Ramos (cell line): ENCODE measurements around the gene CROCC2.

ENCODE experiments used
- in situ Hi-C: fragments of 300-500 bp; cut with MboI; formaldehyde crosslinking; loops from one replicate; pipeline ENCODE4 v1.14.3; 2022; ENCODE audit warnings: low sequenced_read_pairs; ENCODE audit not compliant: unreplicated experiment

Gene CROCC2

DNA sequence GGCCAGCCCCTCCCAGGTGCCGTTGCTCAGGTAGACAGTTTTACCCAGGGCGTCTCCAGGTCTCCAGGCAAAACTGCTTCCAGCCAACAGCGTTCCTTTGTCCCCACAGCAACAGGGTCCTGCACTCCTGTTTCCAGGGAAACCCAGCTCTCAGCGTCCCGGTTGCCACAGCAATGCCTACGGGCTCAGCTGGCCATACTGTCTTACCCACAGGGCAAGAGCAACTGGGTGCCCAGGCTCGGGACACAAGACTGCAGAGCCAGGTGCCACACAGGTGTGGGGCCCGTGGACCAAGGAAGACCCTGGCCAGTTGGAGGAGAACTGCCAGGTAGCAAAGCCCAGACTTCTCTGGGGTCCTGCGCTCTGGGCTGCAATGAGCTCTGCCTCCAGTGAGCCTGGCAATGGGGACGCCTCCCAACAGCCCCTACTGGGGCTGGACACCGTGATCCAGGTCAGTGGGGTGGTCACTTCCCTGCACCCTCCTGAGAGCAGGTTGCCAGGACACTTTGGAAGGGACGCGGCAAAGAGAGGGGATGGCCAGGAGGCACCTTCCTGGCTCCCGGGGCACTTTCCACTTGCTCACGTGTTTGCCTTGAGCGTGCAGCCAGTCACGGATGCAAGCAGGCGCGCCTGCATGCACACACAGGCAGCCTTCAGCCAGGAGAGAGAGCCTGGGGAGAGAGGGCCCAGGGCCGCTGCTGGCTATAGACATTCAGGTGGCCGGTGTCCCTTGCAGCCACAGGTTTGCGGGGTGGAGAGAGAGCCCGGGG, at the start of gene CROCC2:
Gene CROCC2 (plus strand): TSS at position 196 of the 770 bp plus-strand sequence. CDS start 178 bp downstream, at position 374.
- in situ Hi-C loops = no loop called here

DNA sequence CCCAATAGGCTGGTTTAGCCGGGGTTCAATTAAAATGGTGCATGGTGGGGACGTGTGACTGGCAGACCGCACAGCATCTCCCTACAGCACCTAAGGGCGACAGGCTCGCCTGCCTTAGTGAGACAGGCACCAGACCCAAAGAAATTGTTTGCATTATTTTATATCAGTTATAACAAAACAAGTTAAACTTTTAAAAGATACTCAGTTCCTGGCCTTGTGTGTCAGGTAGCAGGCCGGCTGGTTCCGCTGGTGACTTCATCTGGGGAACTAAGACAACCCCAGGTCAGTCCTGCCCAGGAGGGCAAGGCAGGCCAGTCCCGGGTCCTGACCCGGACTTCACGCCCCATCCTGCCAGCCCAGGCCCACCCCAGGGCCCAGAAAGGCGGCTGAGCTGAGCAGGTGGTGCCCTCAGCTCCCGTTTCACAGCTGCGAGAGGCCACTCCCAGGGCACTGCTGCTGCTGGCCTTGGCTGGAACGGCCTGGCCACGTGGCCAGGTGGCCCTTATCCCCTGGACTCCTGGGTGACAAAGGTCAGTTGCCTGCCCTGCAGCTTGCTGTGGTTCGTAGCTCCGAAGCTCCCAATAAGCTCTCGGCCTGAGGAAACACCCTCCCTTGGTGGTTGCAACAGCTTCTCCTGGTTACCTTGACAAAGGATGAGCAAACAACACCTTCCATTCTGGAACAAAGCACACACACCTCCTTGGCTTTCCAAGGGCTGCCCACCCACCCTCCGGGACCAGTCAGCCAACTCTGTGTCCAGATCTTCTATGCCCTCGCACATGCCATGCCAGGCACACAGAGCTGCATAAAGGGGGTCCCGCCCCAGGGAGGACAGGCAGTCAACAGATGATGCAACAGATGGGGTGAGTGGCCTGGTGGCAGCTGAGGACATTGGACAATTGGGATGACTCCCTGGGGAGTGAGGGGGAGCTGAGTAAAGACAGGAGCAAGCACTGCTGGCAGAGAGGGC, 48.8 kb upstream of the CROCC2 start:
- in situ Hi-C loops = no loop called here

GRCh38 chr2:240858321-240858720, 47.8 kb upstream of the CROCC2 start:
- in situ Hi-C loops = no loop called here

DNA sequence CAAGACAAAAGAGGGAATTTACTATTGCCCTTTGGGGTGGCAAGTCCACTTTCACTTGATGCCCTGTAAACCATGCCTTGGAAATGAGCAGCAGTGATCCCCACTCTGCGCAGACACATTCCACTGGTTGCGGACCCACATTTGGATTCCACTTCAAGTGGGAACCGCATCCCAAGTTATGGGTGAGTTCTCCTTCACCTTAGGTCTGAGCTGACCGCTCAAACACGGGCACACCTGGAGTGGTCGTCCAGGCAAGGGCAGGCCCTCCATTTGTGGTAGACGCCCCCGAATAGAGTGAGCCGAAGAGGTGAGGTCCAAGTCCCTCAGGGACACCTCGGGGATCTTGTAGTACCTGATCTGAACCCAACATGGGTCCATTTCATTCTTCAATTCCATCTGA, 47.3 kb upstream of the CROCC2 start:
- in situ Hi-C loops = no loop called here

- in situ Hi-C loops = no loop called here
These were observed 44.6 kb upstream of the CROCC2 start for GRCh38 chr2:240861547-240861946.

DNA sequence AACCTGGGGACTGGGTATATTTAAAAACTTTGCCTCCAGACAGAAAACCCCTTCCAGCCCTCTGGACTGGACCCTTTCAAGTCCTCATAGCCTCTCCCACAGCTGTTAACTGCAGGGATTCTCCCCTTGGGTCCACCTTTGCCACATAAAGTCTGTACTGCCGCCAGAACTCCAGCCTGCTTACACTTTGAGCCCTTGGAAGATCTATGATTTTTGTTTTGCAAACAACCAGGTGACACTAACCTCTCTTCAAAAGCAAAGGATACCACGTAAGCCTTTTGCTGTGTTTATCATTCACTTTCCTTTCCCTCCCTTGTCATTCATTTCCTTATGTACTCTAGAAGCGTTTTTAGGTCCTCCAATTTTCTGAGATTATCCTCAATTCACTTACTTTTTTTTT, 41.7 kb upstream of the CROCC2 start:
- in situ Hi-C loops = no loop called here

DNA sequence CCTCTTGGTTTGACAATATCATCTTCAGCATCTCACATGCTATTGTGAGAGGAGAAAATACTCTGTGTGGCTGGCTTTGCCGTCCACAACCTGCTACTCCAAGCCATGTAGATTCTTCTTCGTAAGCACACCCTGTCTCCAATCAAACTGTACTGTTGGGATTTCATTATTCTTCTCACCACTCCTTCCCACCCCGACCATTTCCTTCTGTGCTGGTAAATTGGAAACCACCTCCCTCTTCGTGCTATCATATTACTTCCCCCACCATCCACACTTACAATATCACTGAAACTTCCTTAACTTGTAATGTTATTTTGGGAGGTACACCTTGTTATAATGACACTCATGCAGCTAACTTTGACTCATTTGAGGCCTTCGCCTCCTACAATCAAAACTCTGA, 40.7 kb upstream of the CROCC2 start:
- in situ Hi-C loops = no loop called here

DNA sequence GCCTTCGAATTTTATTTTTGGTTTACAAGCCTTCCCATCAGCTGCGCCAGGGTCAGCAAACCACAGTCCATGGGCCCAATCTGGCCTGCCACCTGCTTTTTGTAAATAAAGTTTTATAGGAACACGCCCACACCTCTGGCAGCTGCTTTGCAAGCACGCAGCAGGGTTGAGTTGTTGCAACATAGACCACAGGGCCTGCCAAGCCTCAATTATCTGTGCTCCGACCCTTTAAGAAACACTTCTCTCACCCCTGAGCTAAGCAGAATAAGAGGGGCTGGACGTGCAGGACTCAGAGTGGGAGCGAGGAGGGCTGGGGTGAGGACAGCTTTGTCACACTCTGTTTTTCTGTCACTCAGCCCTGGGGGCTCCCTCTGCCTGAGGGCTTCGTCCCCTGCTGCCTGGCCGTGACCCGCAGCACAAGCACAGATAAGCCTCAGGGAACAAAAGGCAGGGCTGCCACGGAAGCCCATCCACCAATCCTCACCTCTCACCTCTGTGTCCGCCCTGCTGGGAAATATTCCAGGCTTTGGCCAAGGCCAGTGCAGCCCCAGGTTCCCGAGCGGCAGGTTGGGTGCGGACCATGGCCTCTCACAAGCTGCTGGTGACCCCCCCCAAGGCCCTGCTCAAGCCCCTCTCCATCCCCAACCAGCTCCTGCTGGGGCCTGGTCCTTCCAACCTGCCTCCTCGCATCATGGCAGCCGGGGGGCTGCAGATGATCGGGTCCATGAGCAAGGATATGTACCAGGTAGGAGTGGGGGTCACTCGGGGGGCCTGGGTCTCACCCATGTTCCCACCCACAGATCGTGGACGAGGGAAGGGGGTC, 37.6 kb upstream of the CROCC2 start, which contains the start of gene AGXT:
Gene AGXT (plus strand): TSS at position 539 of the 823 bp plus-strand sequence. CDS start 42 bp downstream, at position 581.
- in situ Hi-C loops = no loop called here

DNA sequence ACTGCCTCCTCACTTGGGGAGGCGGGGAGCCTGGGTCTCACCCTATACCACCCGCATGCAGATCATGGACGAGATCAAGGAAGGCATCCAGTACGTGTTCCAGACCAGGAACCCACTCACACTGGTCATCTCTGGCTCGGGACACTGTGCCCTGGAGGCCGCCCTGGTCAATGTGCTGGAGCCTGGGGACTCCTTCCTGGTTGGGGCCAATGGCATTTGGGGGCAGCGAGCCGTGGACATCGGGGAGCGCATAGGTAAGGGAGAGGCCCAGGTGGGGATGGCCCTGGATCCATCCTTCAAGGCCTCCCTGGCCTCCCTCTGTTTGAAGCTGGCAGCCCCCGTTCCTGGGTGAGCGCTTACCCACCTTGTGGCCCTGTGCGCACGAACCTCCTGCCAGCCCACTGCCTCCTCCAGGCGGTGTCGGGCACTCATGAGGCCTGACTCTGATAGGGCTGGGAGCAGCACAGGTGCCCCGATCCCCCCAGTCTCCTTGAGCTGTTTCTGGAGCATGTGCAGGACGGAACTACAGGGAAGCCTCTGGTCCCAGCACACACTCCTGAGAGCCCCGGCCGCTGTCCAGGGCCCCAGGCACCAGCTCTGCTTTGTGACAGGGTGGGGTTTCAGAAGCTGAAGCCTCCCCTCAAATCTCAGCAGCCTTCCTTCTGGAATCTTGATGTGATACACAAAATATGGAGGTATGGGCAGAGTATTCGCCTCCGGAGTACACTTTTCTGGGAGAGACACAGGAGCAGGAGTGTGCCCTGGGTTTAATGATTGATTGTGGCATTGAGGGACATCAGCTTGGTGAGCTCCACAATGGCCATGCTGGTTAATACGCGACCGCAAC, 36.8 kb upstream of the CROCC2 start:
- in situ Hi-C loops = no loop called here

DNA sequence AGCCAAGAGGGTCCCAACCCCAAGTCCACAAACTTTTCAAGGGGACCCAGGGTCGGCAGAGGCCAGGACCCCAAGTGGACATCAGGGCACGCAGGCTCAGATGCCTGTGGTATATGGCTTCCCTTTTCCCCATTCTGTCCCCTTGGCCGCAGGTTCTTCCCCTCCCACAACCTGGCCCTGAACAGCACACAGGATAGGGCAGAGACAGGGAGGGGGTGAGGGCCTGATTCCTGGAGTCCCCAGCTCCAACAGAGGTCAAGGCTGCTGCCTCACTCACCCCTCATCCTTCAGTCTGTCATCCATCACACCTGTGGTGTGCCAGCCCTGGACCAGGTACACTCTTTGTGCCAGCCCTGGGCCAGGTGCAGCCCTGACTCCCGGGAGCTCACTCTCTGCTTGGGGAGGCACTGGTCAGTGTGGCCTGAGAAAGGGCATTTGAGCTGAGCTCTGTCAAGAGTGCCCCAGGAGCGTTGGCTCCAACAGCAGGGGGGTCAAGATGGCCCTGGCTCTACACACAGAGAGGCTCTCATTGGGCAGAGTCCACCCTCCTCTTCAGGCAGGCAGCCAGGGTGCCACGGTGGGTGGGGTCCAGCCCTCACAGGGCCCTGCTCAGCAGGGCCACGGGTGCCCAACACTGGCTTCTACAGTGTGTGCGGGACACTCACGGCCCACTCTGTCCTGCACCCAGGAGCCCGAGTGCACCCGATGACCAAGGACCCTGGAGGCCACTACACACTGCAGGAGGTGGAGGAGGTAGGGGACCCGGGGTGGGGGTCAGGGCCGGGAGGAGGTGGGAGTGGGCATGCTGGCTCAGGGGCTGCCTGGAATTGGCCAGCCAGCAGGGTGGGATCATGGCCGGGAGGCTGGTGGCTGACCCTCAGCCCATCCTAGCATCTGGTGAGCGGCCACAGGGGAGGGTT, 35.9 kb upstream of the CROCC2 start:
- in situ Hi-C loops = no loop called here

DNA sequence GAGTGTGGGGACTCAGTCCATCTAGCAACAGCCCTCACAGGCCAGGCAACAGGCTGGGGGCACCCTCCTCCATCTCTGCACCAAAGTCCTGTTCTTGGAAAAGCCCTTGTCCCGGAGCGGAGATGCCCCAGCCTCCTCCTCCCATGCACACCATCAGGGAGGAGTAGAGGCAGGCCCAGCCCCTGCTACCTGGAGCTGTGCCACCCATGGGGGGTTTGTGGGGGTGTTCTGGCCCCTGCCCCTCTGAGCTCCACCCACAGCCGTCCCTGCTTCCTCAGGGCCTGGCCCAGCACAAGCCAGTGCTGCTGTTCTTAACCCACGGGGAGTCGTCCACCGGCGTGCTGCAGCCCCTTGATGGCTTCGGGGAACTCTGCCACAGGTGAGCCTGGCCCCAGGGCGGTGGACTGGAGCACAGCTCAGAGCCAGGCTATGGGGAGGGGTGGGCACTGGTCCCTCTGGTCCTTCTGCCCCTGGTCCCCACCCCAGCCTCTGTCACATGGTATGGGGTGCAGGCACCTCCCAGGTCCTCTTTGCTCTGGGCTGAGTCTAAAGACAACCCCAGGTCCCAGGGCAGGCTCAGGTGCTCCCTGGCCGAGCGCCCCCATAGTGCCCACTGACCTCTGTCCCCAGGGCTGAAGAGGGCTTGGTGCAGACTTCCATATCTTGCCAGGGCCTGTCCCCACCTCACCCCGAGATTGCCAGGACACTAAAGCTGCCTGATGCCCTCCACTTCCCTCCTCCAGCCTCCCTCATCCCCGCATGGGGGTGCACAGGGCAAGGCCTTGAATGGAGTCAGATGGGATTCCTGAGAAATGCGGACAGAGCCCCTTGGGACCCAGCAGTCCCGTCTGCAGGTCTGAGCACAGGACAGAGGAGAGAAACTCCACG, 34.8 kb upstream of the CROCC2 start:
- in situ Hi-C loops = no loop called here

GRCh38 chr2:240872317-240873097, 33.6 kb upstream of the CROCC2 start:
- in situ Hi-C loops = no loop called here

GRCh38 chr2:240873098-240873788, 32.9 kb upstream of the CROCC2 start:
- in situ Hi-C loops = no loop called here

DNA sequence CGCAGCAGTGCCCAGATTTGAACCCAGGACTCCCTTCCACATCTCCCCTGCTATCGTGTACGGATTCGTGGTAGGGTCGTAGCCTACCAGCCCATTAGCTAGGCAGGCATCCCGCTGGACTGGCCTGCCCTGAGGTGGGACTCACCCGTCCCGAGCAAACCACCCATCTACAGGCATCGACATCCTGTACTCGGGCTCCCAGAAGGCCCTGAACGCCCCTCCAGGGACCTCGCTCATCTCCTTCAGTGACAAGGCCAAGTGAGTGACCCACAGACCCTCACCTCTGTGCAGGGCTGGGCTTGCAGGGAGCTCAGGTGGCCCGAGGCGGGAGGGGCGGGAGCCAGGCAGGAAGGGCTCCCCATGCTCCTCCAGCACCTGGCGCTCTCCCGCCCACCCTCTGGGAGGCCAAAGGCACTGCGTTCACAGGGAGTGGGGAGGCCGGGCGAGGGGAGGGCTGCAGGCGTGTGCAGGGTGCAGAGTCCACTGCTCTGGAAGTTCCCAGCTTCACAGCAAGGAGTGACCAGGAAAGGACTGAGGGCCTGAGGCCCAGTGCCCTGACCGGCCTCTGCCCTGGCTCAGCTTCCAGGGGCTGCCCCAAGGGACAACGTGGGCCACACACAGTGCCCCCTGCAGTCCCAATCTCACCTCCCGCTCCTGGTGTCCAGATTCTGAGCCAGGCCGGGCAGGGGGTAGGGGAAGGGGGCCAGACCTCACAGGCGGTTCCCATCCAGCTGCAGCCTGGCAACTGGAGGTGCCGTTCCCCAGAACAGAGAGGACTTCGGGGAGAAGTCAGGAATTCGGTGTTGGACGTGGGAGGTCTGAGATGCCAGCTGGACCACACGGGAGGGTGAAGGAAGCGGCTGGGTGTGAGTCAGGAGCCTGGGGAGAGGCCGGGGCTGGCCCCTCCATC, 32.1 kb upstream of the CROCC2 start:
- in situ Hi-C loops = no loop called here

GRCh38 chr2:240874715-240875227, 31.4 kb upstream of the CROCC2 start:
- in situ Hi-C loops = no loop called here
